Fibroblast of skin of right biceps (primary cell): ENCODE data around the gene CCNH.

Source experiments
- DNase-seq: peaks from one replicate; pipeline ENCODE4 v3.0.0-alpha.2; 2013

Gene CCNH

DNA sequence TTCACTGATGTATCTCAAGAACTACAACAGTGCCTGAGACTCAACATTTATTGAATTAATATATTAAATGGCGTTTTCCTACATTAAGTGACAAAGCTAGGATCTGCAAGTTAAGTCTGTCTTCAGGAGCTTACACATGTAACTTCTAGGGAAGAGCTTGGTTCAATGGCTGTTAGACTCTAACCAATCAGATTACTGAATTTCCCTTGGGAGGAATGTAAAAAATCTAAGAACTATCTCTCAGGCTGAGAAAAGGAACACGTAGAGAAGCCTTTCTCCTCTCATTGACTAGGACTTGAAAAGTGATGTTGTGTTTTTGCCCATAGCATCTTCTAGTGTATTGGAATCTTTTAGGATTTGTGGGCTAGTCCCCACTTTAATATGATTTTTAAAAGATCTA lies 53.6 kb downstream of the CCNH start:
- no peak for DNase-seq

DNA sequence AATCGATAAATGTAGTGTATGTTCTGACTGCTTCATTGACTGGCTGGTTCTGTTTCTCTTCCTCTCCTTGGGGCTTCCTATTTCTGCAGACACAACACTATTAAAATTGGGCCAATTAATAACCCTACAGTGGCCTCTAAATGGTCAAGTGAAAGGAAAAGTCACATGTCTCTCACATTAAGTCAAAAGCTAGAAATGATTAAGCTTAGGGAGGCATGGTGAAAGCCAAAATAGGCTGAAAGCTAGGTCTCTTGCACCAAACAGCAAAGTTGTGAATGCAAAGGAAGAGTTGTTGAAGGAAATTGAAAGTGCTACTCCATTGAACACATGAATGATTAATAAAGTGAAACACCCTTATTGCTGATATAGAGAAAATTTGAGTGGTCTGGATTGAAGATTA lies 58.2 kb downstream of the CCNH start:
- DNase-seq, result no peak

DNA sequence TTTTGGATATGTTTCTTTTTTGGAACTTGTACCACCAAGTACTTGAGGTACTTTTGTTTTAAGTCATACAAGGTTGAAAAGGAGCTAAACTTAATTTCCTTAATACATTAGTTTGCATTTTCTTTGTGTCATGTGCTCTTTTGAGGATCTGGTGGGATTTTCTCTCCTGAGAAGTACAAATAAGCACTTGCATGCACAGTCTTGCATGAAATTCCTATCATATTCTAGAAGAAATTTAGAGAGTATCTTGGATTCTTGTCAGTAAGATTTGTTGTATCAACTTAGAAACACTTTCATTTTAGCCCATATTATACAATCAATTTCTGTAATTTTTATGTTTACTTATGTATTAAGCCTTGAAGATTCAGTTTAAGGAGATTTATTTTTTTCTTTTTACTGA lies 64.9 kb downstream of the CCNH start:
- DNase-seq, result no peak

DNA sequence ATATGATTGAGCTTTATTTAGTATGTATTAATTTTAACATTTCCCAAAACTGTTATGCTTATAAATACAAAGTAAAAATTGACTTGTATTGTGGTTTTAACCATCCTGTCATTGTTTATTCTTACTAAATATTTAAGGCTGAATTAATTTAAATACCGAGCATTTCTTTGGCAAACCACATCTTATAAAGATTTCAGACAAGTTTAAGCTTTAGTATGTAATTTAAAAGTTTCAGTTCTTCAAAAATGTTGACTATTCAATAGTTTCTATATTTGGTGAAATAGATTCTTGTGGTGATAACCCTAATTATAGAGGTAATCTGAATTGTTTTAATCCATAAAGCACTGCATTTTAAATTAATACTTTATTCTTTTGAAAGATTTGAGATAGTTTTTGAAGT lies 65.5 kb downstream of the CCNH start:
- peak; percentile 47 for DNase-seq
